Measurements from ENCODE around the gene RUVBL1.

Gene RUVBL1

GRCh38 chr3:128131897-128132646 lies 8.5 kb upstream of the RUVBL1 start:
- FAIRE-seq, result no peak

GRCh38 chr3:128128251-128128650 lies 4.6 kb upstream of the RUVBL1 start:
- no peak for FAIRE-seq

- no peak for FAIRE-seq
Observed at GRCh38 chr3:128127236-128127635, 3.6 kb upstream of the RUVBL1 start.

GRCh38 chr3:128123156-128123537 lies 465 bp downstream of the RUVBL1 start:
- no peak for FAIRE-seq

- no peak for FAIRE-seq
Observed at GRCh38 chr3:128122013-128122412, 1.6 kb downstream of the RUVBL1 start.

- no peak for FAIRE-seq
Observed at GRCh38 chr3:128113817-128114794, 9.5 kb downstream of the RUVBL1 start.

- peak; percentile 90 for FAIRE-seq
Observed at GRCh38 chr3:128112357-128112968, 11.1 kb downstream of the RUVBL1 start.

- no peak for FAIRE-seq
Observed at GRCh38 chr3:128111147-128111546, 12.5 kb downstream of the RUVBL1 start.

GRCh38 chr3:128107834-128108233 lies 15.8 kb downstream of the RUVBL1 start:
- no peak for FAIRE-seq

GRCh38 chr3:128103136-128103676 lies 20.4 kb downstream of the RUVBL1 start:
- no peak for FAIRE-seq

- no peak for FAIRE-seq
Observed at GRCh38 chr3:128100638-128101037, 23.0 kb downstream of the RUVBL1 start.

GRCh38 chr3:128100161-128100560 lies 23.5 kb downstream of the RUVBL1 start:
- no peak for FAIRE-seq

- no peak for FAIRE-seq
Observed at GRCh38 chr3:128098234-128098633, 25.4 kb downstream of the RUVBL1 start.

- FAIRE-seq, result no peak
Observed at GRCh38 chr3:128095222-128095703, 28.3 kb downstream of the RUVBL1 start.

- no peak for FAIRE-seq
Observed at GRCh38 chr3:128094295-128095151, 29.1 kb downstream of the RUVBL1 start.

GRCh38 chr3:128091586-128091985 lies 32.0 kb downstream of the RUVBL1 start:
- no peak for FAIRE-seq

GRCh38 chr3:128089135-128089534 lies 34.5 kb downstream of the RUVBL1 start:
- FAIRE-seq, result no peak

GRCh38 chr3:128084675-128085021 lies 39.0 kb downstream of the RUVBL1 start:
- FAIRE-seq, result no peak

GRCh38 chr3:128083980-128084674 lies 39.5 kb downstream of the RUVBL1 start:
- FAIRE-seq, result no peak

- no peak for FAIRE-seq
Observed at GRCh38 chr3:128083396-128083795, 40.2 kb downstream of the RUVBL1 start.

GRCh38 chr3:128082546-128082945 lies 41.1 kb downstream of the RUVBL1 start:
- no peak for FAIRE-seq

Measured in islet of Langerhans (tissue), 1 donor.